ENCODE results near the gene PDE2A.

Gene PDE2A

DNA sequence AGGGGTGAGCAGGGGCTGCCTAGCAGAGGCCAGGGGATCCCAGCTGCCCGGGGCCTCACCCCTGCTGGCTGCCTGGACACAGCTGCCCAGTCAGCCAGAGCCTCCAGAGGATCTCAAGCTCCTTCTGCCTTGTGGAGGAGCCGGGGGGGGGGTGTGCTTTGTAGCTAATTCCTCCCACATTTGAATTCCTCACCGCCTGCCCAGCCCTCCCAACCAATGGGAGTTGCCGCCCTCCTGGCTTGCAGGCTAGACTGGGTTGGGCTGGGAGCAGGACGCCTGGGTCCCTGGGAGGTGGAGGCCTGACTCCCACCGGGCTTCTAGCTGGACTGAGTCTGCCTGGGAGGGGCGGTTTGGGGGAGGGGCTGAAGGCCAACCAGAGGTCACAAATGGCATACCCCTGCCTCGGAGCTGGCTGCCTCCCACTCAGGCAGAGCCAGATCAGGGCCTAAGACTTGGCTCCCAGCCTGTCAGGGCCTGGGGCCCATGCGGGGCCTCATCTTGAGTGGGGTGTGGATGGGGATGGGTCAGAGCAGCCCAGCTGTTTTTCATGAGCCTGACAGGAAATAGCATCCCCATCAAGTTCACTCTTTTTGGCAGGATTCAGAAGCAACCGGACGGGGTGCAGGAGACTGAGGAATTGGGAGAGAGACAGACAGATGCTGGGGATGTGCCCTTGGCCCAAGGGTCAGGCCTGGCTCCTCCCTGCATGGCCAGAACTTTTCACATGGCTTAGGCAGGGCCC is 29.2 kb upstream of the PDE2A start:
- FAIRE-seq (no peak), DNase-seq (ENCODE audit: insufficient read length) (no peak)
- TF ChIP-seq TAF1 (IDR thresholded peaks at IDR 0.05; ENCODE audit: borderline replicate concordance, low read depth, low read length) (no peak), POLR2A (IDR thresholded peaks at IDR 0.05; ENCODE audit: low read depth, low read length) (no peak), POLR2AphosphoS5 (IDR thresholded peaks at IDR 0.05; ENCODE audit: low read depth, low read length) (no peak)

- FAIRE-seq (no peak), DNase-seq (ENCODE audit: insufficient read length) (no peak)
- TF ChIP-seq POLR2A (IDR thresholded peaks at IDR 0.05; ENCODE audit: low read depth, low read length) (no peak), TAF1 (IDR thresholded peaks at IDR 0.05; ENCODE audit: borderline replicate concordance, low read depth, low read length) (no peak), POLR2AphosphoS5 (IDR thresholded peaks at IDR 0.05; ENCODE audit: low read depth, low read length) (no peak)
These were observed 28.5 kb upstream of the PDE2A start for GRCh38 chr11:72702577-72703241.

- FAIRE-seq = no peak
- no peak for DNase-seq (ENCODE audit: insufficient read length)
- TF ChIP-seq POLR2AphosphoS5 (IDR thresholded peaks at IDR 0.05; ENCODE audit: low read depth, low read length) = no peak
- TF ChIP-seq POLR2A (IDR thresholded peaks at IDR 0.05; ENCODE audit: low read depth, low read length) = no peak
- TF ChIP-seq TAF1 (IDR thresholded peaks at IDR 0.05; ENCODE audit: borderline replicate concordance, low read depth, low read length) = no peak
These were observed 27.9 kb upstream of the PDE2A start for GRCh38 chr11:72702096-72702495.

DNA sequence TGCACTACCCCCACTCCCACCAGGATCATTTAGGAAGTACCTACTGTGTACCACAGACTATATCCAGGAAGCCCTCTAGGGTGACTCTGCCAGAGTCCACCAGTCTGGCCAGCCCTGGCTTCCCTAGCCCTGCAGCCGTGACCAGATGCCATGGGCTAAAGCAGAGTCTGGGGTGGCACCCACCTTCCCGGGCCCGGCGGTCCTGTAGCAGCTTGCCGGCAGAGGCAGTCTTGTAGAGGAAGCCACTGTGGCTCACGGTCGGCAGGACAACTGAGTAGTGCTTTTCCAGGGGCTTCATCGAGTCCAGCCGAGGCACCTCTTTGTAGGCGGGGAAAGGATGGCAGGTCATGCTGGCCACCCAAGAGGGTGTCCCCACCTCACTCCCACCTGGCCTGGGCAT is 27.2 kb upstream of the PDE2A start:
- FAIRE-seq = no peak
- TF ChIP-seq TAF1 (IDR thresholded peaks at IDR 0.05; ENCODE audit: borderline replicate concordance, low read depth, low read length) = no peak
- DNase-seq (ENCODE audit: insufficient read length) = no peak

- TF ChIP-seq TAF1 (IDR thresholded peaks at IDR 0.05; ENCODE audit: borderline replicate concordance, low read depth, low read length) = no peak
- no peak for TF ChIP-seq POLR2A (IDR thresholded peaks at IDR 0.05; ENCODE audit: low read depth, low read length)
- TF ChIP-seq POLR2AphosphoS5 (IDR thresholded peaks at IDR 0.05; ENCODE audit: low read depth, low read length) = no peak
- FAIRE-seq = peak; percentile 30
- DNase-seq (ENCODE audit: insufficient read length) = no peak
These were observed 25.9 kb upstream of the PDE2A start for GRCh38 chr11:72700146-72700545.

DNA sequence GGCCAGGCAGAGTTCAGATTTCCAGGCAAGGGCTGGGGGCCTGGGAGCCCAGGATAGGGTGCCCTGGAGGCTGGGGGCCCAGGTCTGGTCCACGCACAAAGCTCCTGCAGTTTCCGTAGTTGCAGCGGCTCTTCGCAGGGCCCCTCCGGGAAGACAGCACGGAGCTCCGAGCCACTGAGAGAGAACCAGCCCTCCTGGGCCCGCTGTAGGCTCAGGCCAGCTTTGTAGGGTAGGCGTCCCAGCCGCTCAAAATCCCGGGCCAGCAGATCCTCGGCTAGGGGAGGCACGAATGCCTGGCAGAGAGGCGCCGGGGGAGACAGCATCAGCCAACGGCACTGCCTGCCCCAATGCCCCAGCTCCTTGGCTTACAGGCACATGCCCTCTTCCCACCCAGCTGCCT is 23.6 kb upstream of the PDE2A start:
- no peak for DNase-seq (ENCODE audit: insufficient read length)
- no peak for TF ChIP-seq TAF1 (IDR thresholded peaks at IDR 0.05; ENCODE audit: borderline replicate concordance, low read depth, low read length)
- TF ChIP-seq POLR2A (IDR thresholded peaks at IDR 0.05; ENCODE audit: low read depth, low read length) = no peak
- TF ChIP-seq POLR2AphosphoS5 (IDR thresholded peaks at IDR 0.05; ENCODE audit: low read depth, low read length) = no peak
- no peak for FAIRE-seq

GRCh38 chr11:72696866-72697700 is 22.9 kb upstream of the PDE2A start:
- TF ChIP-seq POLR2A (IDR thresholded peaks at IDR 0.05; ENCODE audit: low read depth, low read length) (no peak), POLR2AphosphoS5 (IDR thresholded peaks at IDR 0.05; ENCODE audit: low read depth, low read length) (no peak), TAF1 (IDR thresholded peaks at IDR 0.05; ENCODE audit: borderline replicate concordance, low read depth, low read length) (no peak)
- FAIRE-seq = no peak
- DNase-seq (ENCODE audit: insufficient read length) = no peak

GRCh38 chr11:72695354-72695753 is 21.1 kb upstream of the PDE2A start:
- DNase-seq (ENCODE audit: insufficient read length) (no peak), FAIRE-seq (no peak)
- TF ChIP-seq POLR2A (IDR thresholded peaks at IDR 0.05; ENCODE audit: low read depth, low read length) (no peak), TAF1 (IDR thresholded peaks at IDR 0.05; ENCODE audit: borderline replicate concordance, low read depth, low read length) (no peak), POLR2AphosphoS5 (IDR thresholded peaks at IDR 0.05; ENCODE audit: low read depth, low read length) (no peak)

GRCh38 chr11:72693271-72693968 is 19.2 kb upstream of the PDE2A start:
- DNase-seq (ENCODE audit: insufficient read length) (no peak), FAIRE-seq (no peak)
- no peak for TF ChIP-seq POLR2A (IDR thresholded peaks at IDR 0.05; ENCODE audit: low read depth, low read length)
- TF ChIP-seq TAF1 (IDR thresholded peaks at IDR 0.05; ENCODE audit: borderline replicate concordance, low read depth, low read length) = no peak
- TF ChIP-seq POLR2AphosphoS5 (IDR thresholded peaks at IDR 0.05; ENCODE audit: low read depth, low read length) = no peak

DNA sequence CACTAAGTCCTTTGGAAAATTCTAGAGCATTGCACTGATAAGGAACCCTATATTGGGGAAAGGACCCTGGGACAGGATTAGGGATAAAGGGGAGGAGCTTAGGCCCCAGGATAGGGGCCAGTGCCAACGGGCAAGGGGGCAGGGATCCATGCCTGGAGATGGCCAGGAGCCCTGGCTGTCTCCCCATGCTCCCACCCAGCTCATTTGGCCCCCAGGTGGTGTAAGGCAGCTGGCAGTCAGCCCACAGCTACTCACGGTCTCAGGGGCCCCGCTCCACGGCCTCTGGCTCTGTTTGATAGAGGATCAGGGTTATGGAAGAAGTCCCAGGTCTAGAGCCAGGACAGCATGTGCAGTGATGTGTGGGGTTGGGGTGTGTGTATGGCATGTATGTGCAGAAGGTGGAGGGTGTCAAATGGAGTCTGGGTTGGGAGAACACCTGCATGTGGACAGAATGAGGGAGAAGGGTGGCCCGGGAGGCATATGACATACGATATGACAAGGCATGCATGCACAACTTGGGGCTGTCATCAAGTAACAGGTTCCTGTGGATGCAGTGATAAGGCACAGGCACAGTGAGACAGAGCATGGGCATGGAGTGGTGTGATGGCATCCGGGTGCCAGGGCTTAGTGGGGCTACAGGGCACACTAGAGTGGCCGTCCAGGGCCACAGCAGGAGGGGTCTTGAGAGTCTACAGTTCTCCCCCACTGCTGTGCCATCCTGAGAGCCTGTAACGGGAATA is 18.4 kb upstream of the PDE2A start:
- TF ChIP-seq POLR2AphosphoS5 (IDR thresholded peaks at IDR 0.05; ENCODE audit: low read depth, low read length) (no peak), TAF1 (IDR thresholded peaks at IDR 0.05; ENCODE audit: borderline replicate concordance, low read depth, low read length) (no peak)
- DNase-seq (ENCODE audit: insufficient read length) (no peak), FAIRE-seq (no peak)

GRCh38 chr11:72690166-72690565 is 15.9 kb upstream of the PDE2A start:
- DNase-seq (ENCODE audit: insufficient read length) (no peak), FAIRE-seq (no peak)
- TF ChIP-seq POLR2A (IDR thresholded peaks at IDR 0.05; ENCODE audit: low read depth, low read length) = no peak
- TF ChIP-seq POLR2AphosphoS5 (IDR thresholded peaks at IDR 0.05; ENCODE audit: low read depth, low read length) = no peak
- no peak for TF ChIP-seq TAF1 (IDR thresholded peaks at IDR 0.05; ENCODE audit: borderline replicate concordance, low read depth, low read length)
